Measurements from ENCODE around the gene TMEM108.

GRCh38 chr3:133103706-133104105 lies 65.5 kb downstream of the TMEM108 start:
- TF ChIP-seq FOXM1 (IDR thresholded peaks at IDR 0.05; ENCODE audit: low read depth): no peak
- no peak for TF ChIP-seq MAX (IDR thresholded peaks at IDR 0.05; ENCODE audit: low read depth)
- no peak for TF ChIP-seq CTCF (IDR thresholded peaks at IDR 0.05)

All from SK-N-SH (cell line).